GM12873 (cell line): ENCODE results near the gene ZNF653.

Experiments
- TF ChIP-seq, protein P1 (sequence below): IDR thresholded peaks from 2 replicates; pipeline ENCODE4 v1.5.1; 2012; ENCODE audit warnings: low read depth, mild to moderate bottlenecking, moderate library complexity, low read length, control low read depth; ENCODE audit not compliant: insufficient read depth; ENCODE audit errors: missing control alignments

Gene ZNF653

DNA sequence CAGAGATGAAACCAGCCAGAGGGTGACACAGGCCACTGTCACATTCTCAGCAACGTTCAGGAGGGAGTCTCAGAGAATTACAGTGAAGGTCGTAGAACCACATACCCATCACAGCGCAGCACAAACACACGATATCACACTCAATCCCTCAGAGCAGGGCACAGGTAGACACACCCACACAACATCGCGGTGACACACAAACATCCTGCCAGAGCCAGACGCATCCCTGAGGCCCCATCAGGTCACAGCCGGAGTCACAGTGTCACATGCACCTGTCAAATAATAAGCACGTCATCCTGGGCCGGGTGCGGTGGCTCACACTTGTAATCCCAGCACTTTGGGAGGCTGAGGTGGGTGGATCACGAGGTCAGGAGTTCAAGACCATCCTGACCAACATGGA is 42.2 kb downstream of the ZNF653 start:
- TF ChIP-seq, protein P1, sequence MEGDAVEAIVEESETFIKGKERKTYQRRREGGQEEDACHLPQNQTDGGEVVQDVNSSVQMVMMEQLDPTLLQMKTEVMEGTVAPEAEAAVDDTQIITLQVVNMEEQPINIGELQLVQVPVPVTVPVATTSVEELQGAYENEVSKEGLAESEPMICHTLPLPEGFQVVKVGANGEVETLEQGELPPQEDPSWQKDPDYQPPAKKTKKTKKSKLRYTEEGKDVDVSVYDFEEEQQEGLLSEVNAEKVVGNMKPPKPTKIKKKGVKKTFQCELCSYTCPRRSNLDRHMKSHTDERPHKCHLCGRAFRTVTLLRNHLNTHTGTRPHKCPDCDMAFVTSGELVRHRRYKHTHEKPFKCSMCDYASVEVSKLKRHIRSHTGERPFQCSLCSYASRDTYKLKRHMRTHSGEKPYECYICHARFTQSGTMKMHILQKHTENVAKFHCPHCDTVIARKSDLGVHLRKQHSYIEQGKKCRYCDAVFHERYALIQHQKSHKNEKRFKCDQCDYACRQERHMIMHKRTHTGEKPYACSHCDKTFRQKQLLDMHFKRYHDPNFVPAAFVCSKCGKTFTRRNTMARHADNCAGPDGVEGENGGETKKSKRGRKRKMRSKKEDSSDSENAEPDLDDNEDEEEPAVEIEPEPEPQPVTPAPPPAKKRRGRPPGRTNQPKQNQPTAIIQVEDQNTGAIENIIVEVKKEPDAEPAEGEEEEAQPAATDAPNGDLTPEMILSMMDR, result no peak

DNA sequence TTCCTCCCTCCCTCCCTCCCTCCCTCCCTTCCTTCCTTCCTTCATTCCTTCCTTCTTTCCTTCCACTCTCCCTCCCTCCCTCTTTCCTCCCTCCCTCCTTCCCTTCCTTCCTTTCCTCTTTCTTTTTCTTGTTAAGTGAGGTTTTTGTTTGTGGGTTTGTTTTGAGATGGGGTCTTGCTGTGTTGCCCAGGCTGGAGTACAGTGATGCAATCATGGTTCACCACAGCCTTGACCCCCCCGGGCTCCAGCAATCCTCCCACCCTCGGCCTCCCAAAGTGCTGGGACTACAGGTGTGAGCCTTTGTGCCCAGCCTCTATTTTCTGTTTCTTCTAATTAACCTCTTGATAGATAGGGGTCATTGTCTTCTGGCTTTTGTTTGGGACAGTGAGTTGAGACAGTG is 44.2 kb downstream of the ZNF653 start:
- TF ChIP-seq, protein P1, result no peak

DNA sequence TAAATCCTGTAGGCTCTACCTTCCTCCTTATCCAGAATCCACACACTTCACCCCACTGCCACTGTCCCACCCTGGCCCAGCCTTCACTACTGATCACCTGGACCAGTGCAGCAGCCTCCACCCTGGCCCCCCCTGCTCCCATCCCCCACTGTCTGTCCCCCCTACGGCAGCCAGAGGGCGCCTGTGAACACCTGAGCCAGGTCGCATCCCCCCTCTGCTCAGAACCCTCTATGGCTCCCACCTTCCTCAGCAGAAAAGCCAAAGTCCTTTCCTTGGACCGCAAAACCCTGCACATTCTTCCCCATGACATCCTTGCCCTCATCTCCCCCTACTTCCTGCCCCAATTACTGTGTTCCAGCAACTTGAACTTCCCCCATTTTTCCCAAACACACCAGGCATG is 45.4 kb downstream of the ZNF653 start:
- TF ChIP-seq, protein P1, result peak; percentile 55

DNA sequence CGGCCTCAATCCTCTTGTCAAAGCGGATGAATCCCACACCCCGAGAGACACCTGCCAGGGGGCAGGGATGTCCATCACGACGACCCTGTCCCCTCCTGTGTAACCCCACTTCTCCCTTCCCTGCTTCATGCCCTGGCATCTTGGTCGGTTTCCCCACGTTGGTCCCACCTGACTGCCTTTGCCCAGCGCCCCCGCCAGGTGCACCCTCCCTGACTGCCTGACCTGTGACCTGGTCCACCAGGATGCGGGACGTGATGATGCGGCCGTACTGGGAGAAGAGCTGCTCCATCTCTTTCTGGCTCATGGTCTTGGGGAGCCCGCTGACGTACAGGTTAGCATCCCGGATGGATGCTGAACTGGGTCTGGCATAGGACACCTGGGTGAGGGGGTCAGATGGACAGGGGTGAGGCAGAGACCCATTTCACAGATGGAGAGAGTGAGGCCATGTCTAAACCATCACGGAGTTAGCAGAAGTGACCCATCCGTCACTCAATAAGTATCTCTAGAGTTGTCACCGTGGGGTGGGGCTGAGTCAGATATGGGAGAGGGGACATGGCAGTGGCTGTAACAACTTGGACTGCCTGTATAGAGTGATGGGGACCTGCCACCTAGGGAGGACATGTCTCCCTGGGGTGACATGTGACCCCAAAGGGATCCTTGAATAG is 47.3 kb downstream of the ZNF653 start:
- TF ChIP-seq, protein P1, result no peak

DNA sequence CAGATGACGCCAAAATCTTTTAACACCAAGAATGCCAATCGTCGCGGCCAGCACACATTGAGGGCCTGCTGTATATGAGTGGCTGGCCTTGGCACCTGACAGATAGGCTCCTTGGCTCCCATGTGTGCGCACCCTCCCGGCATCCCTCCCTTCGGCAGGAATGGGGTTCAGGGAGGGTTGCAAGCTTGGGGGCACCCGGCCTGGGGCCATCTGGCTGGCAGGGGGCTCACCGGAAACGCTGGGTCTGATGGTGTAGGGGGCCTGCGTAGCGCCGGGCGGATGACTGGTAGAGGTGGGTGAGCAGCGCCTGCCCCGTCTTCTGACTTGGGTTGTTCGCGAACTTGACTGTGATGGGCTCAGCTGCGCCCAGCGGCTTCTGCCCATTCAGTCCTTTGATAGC is 47.8 kb downstream of the ZNF653 start:
- TF ChIP-seq, protein P1, result no peak

DNA sequence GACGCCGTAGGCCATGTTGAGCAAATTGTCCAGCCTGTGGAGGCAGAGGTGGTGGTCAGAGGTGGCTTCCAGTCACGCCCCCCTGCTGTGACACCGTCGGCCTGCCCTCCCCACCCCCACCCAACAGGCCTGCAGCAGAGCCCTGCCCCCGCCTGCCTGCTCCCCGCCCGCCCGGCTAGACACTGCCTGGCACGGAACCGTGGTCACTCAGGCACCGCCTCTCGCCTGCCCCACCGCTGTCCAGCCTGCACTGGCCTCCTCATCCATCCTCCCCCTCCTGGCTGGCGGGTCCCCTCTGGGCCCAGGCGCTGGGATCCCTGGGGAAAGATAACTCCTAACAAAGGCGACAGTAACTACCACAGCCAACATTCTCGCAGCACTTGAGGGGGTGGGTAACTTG is 48.5 kb downstream of the ZNF653 start:
- TF ChIP-seq, protein P1, result no peak

DNA sequence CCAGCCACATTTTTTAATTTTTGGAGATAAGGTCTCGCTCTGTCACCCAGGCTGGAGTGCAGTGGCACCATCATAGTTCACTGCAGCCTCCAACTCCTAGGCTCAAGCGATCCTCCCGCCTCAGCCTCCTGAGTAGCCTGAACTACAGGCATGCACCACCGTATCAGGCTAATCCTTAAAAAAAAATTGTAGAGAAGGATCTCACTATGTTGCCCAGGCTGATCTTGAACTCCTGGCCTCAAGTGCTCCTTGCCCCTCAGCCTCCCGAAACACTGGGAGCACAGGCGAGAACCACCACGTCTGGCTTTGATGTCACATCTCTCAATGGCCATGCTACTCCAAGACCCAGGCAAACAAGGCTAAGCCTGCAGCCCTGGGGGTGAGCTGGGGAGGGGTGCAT is 49.0 kb downstream of the ZNF653 start:
- TF ChIP-seq, protein P1, result no peak
